Neural progenitor cell (in vitro differentiated cells): ENCODE data around the gene CDH13.

Experiments
- CTCF ChIP-seq: fragments of 200-600 bp; sonication (generic); IDR thresholded peaks from 2 replicates; pipeline ENCODE4 v1.5.1; 2017; ENCODE audit warnings: antibody characterized with exemption, mild to moderate bottlenecking
- EZH2 ChIP-seq: fragments of 200-600 bp; sonication (generic); IDR thresholded peaks from 2 replicates; pipeline ENCODE4 v1.6.1; 2017; ENCODE audit warnings: antibody characterized with exemption, mild to moderate bottlenecking, moderate library complexity
- EZH2phosphoT487 ChIP-seq: fragments of 200-600 bp; sonication (generic); IDR thresholded peaks from 2 replicates; pipeline ENCODE4 v1.6.1; 2017; ENCODE audit warnings: antibody characterized with exemption

- no peak for TF ChIP-seq CTCF
- TF ChIP-seq EZH2 = no peak
- no peak for TF ChIP-seq EZH2phosphoT487
Measured at GRCh38 chr16:83164816-83165215, 538.0 kb downstream of the CDH13 start.
